ENCODE measurements around the gene INPP4B.

Gene INPP4B

GRCh38 chr4:142535009-142535408 lies 311.1 kb downstream of the INPP4B start:
- TF ChIP-seq, protein P1, sequence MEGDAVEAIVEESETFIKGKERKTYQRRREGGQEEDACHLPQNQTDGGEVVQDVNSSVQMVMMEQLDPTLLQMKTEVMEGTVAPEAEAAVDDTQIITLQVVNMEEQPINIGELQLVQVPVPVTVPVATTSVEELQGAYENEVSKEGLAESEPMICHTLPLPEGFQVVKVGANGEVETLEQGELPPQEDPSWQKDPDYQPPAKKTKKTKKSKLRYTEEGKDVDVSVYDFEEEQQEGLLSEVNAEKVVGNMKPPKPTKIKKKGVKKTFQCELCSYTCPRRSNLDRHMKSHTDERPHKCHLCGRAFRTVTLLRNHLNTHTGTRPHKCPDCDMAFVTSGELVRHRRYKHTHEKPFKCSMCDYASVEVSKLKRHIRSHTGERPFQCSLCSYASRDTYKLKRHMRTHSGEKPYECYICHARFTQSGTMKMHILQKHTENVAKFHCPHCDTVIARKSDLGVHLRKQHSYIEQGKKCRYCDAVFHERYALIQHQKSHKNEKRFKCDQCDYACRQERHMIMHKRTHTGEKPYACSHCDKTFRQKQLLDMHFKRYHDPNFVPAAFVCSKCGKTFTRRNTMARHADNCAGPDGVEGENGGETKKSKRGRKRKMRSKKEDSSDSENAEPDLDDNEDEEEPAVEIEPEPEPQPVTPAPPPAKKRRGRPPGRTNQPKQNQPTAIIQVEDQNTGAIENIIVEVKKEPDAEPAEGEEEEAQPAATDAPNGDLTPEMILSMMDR (conservative IDR thresholded peaks at IDR 0.05): no peak
- no peak overlapping the region for H3K27ac ChIP-seq

- TF ChIP-seq, protein P1 (conservative IDR thresholded peaks at IDR 0.05): no peak
These were observed 314.0 kb downstream of the INPP4B start for GRCh38 chr4:142532054-142532453.

GRCh38 chr4:142530728-142531127 lies 315.4 kb downstream of the INPP4B start:
- TF ChIP-seq, protein P1 (conservative IDR thresholded peaks at IDR 0.05): no peak
- H3K27ac ChIP-seq: no peak overlapping the region

More at GRCh38 chr4:142532054-142532453, 314.0 kb downstream of the INPP4B start:
- H3K27ac ChIP-seq: no peak overlapping the region

- H3K27ac ChIP-seq: no peak overlapping the region
- TF ChIP-seq, protein P1 (conservative IDR thresholded peaks at IDR 0.05): no peak
These were observed 317.7 kb downstream of the INPP4B start for GRCh38 chr4:142528433-142528832.

DNA sequence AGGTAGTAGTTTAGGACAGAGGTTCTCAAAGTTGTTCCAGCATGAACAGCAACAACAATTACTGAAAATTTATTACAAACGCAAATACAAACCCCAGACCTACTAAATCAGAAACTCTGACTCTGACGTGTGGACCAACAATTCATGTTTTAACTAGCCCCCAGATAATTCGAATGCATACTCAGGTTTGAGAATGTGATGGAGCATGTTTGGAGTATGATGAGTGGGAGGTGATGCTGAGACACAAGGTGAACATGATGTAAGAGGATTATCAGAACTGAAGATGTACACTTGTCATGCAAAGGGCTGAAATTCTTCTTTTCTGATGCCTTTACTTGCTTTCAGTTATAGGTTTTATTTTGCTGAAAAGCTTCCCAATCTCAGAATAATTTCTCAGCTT lies 323.0 kb downstream of the INPP4B start:
- H3K27ac ChIP-seq: no peak overlapping the region
- TF ChIP-seq, protein P1 (conservative IDR thresholded peaks at IDR 0.05): no peak

- TF ChIP-seq, protein P1 (conservative IDR thresholded peaks at IDR 0.05): no peak
These were observed 326.8 kb downstream of the INPP4B start for GRCh38 chr4:142519342-142519741.

GRCh38 chr4:142516686-142517526 lies 329.2 kb downstream of the INPP4B start:
- TF ChIP-seq, protein P1 (conservative IDR thresholded peaks at IDR 0.05): no peak
- no peak overlapping the region for H3K27ac ChIP-seq

More at GRCh38 chr4:142519342-142519741, 326.8 kb downstream of the INPP4B start:
- no peak overlapping the region for H3K27ac ChIP-seq
